BJ (cell line): ENCODE measurements around the gene ARHGAP18. TPM values are rescaled to one million over a fixed set of nuclear protein-coding genes. Genes with fewer than 3 reads are reported as not detected.

ENCODE experiments used
- CTCF ChIA-PET: fragments of 350-600 bp; formaldehyde crosslinking; extraction: SDS; loops from one replicate; lab custom pipeline; 2021; ENCODE audit warnings: antibody characterized with exemption, inconsistent platforms; lab: Yijun Ruan, JAX
- POLR2A ChIA-PET: fragments of 300-600 bp; sonication (Branson Sonifier 250); formaldehyde crosslinking; extraction: SDS; loops from one replicate; lab custom pipeline; 2021; ENCODE audit warnings: antibody characterized with exemption; lab: Charles Lee
- DNase-seq: peaks from one replicate; pipeline ENCODE4 v3.0.0-alpha.2; 2011; ENCODE audit warnings: low read depth
- H3K27me3 ChIP-seq: 2 replicates; pipeline ENCODE4 v1.6.0; 2011; ENCODE audit warnings: low read length; ENCODE audit not compliant: control insufficient read depth, insufficient read depth
- H3K36me3 ChIP-seq: 2 replicates; pipeline ENCODE4 v1.5.1; 2011; ENCODE audit warnings: low read length; ENCODE audit not compliant: control insufficient read depth, insufficient read depth
- H3K4me3 ChIP-seq: 2 replicates; pipeline ENCODE4 v1.5.1; 2011; ENCODE audit warnings: low read depth, mild to moderate bottlenecking, control low read depth, low read length
- polyA plus RNA-seq: library from polyadenylated mRNA; depleted of rRNA; stranded (reverse); fragments of >200 nt; gene quantifications from 2 replicates; pipeline ENCODE4 v1.2.3, GENCODE V29; 2011
- TF ChIP-seq, protein P1 (sequence below): IDR thresholded peaks from 2 replicates; pipeline ENCODE4 v1.5.1; 2011; ENCODE audit warnings: low read depth, mild to moderate bottlenecking, control low read depth, inconsistent platforms, low read length, moderate library complexity; ENCODE audit not compliant: insufficient read depth

Gene ARHGAP18
- polyA plus RNA-seq, 1 experiment: 9.8 TPM

DNA sequence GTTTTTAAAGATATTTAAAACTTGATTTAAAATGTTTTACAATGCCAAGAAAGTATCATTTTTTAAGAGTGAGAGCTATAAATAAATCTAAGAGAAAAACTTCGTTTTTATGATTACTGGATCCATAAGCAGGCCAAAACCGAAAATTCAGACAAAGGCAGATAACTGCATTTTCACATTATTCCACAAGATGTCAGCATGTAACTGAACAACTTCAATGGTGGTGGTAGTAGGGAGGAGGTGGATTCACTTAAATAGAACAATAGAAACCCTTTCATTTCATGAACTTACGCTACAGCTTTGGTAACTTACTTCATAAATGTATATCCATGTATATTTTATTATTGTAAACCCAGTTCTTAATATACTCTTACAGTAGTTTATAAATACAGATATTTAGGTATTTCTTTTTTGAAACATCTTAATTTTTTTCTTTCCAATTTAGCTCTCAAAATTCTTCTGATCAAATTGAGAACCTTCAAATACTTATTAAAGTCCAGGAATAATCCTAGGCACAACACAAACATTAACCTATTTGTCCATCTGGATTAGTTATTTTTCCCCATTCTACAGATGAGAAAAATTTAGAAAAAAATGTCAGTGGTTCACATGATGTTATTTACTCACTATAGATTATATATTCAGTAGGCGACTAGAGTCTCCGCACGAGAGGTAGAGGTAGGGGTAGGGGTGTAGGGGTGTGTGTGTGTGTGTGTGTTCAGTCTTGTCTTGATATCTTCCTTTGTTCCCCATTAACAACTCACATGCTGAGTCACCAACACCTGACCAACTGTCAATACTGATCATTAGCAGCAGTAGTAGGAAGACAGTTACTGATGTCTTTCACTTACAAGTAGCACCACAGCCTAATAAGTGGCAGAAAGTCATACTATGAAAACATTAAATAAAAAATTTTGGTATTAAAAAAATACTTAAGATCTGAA lies 111.5 kb downstream of the ARHGAP18 start:
- 0 out of 2 replicates have a peak, but pooled peaks cover under 1% of the 10 kb centered on the region for H3K36me3 ChIP-seq
- TF ChIP-seq, protein P1, sequence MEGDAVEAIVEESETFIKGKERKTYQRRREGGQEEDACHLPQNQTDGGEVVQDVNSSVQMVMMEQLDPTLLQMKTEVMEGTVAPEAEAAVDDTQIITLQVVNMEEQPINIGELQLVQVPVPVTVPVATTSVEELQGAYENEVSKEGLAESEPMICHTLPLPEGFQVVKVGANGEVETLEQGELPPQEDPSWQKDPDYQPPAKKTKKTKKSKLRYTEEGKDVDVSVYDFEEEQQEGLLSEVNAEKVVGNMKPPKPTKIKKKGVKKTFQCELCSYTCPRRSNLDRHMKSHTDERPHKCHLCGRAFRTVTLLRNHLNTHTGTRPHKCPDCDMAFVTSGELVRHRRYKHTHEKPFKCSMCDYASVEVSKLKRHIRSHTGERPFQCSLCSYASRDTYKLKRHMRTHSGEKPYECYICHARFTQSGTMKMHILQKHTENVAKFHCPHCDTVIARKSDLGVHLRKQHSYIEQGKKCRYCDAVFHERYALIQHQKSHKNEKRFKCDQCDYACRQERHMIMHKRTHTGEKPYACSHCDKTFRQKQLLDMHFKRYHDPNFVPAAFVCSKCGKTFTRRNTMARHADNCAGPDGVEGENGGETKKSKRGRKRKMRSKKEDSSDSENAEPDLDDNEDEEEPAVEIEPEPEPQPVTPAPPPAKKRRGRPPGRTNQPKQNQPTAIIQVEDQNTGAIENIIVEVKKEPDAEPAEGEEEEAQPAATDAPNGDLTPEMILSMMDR: peak; percentile 62
- CTCF ChIA-PET: interaction anchor here (0.6 to 4.6 kb wide), 34 partner anchors 8 to 710 kb away, joined by 3 to 50 read pairs (median 4); no protein-coding TSS in a partner anchor
- H3K4me3 ChIP-seq: no peak overlapping the region
- DNase-seq: no peak
- POLR2A ChIA-PET: interaction anchor here (0.9 kb wide), 1 partner anchor 133 kb away, joined by 3 read pairs; no protein-coding TSS in a partner anchor
- no peaks in the 10 kb centered on the region for H3K27me3 ChIP-seq

DNA sequence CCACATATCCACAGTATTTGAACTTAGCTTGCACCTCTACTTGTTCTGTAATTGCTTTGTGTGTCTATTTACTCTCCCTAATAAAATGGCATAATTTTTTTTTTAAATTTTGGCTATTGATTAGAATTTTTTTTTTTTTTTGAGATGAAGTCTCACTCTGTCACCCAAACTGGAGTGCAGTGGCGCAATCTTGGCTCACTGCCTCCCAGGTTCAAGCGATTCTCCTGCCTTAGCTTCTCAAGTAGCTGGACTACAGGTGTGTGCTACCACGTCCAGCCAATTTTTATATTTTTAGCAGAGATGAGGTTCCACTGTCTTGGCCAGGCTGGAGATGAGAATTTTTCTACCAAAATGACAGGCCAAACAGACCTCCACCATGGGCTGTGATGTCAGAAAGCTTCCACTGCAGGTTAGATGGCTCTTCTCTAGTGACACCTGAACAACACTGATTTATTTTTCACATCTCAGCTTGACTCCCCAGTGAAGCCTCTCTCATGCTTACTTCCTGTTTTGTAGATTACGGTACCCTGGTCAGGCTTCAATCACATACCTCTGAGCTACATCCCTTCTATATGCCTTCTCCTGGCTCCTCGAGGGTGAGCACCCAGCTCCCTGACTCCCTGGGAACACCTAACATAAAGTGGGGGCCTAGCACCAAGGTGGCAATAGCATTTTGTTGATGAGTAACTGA lies 112.8 kb downstream of the ARHGAP18 start:
- TF ChIP-seq, protein P1: no peak
- H3K4me3 ChIP-seq: no peak overlapping the region
- ChIA-PET CTCF (interaction anchor here (0.7 to 4.6 kb wide), 21 partner anchors 9 to 434 kb away, joined by 3 to 50 read pairs (median 5); no protein-coding TSS in a partner anchor), POLR2A (no interaction called here)
- DNase-seq: no peak
- H3K27me3 ChIP-seq: no peaks in the 10 kb centered on the region
- no peaks in the 10 kb centered on the region for H3K36me3 ChIP-seq

DNA sequence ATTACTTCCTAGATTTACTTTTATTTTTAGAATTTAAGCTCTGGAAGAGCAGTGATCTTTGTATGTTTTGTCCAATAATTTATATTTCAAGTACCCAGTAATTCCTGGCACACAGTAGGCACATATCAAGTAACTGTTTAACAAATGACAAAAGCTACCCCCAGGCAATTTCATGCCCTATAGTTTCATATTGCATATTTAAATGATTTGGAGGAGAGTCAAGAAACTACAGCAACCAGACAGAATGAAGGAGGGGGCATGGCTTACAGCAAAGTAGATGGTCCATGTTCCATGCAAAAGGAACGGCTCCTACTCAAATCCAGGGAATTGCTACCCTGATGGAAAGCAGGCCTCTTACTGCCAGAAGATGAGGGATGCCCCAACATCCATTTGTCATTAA lies 113.5 kb downstream of the ARHGAP18 start:
- POLR2A ChIA-PET: no interaction called here
- DNase-seq: no peak
- TF ChIP-seq, protein P1: no peak
- CTCF ChIA-PET: interaction anchor here (0.8 to 4.6 kb wide), 6 partner anchors 97 to 419 kb away, joined by 3 to 50 read pairs (median 15); no protein-coding TSS in a partner anchor
- Histone ChIP-seq H3K36me3 (no peaks in the 10 kb centered on the region), H3K27me3 (no peaks in the 10 kb centered on the region), H3K4me3 (no peak overlapping the region)

DNA sequence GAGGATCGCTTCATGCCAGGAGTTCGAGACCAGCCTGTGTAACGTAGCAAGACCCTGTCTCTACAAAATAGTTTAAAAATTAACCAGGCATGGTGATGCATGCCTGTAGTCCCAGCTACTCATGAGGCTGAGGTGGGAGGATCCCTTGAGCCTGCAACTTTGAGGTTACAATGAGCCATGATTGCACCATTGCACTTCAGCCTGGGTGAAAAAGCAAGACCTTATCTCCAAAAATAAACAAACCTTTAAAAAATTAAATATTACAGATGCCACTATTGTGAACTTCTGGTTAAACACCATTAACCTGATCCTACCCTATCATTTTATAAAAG lies 116.8 kb downstream of the ARHGAP18 start:
- POLR2A ChIA-PET: no interaction called here
- TF ChIP-seq, protein P1: no peak
- Histone ChIP-seq H3K36me3 (no peaks in the 10 kb centered on the region), H3K27me3 (no peaks in the 10 kb centered on the region), H3K4me3 (no peak overlapping the region)
- DNase-seq: no peak
- CTCF ChIA-PET: interaction anchor here (0.9 to 1.6 kb wide), 3 partner anchors 94 to 291 kb away, joined by 3 to 6 read pairs (median 4); no protein-coding TSS in a partner anchor
